GM19035 (cell line): ENCODE results near the gene MMP23B.
"Not testable (repeated sequence)": the region's sequence is repeated elsewhere in the genome, so short reads cannot be mapped to it uniquely, and the experiment has no call there.

Experiments used
- ATAC-seq: cut with Tn5 transposase; IDR thresholded peaks from one replicate; pipeline ENCODE4 v1.9.1; 2021; ENCODE audit not compliant: unreplicated experiment

The MMP23B gene

DNA sequence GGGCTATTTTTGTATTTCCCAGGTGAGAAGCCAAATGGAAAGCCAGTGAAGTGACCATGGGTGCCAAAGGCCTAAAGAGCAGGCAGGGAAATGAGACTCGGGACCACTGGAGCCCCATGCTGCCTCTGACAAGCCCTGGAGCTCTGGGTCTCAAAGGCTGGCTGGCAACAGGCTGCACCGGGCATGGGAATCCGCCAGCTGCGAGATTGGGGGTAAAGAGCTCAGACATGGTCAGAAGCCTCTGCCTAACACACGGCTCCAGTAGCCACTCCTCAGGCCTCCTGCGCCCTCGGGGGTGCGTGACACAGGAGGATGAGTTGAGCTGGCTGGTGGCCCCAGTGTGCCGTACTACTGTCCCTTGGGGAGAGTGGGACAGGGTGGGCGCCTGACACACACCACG is 32.3 kb downstream of the MMP23B start:
- not testable (repeated sequence) for ATAC-seq

GRCh38 chr1:1664941-1665814 is 33.2 kb downstream of the MMP23B start:
- ATAC-seq: no peak

- ATAC-seq: no peak
Observed at GRCh38 chr1:1665815-1666251, 33.9 kb downstream of the MMP23B start.

- ATAC-seq: no peak
Observed at GRCh38 chr1:1666526-1666925, 34.6 kb downstream of the MMP23B start.

DNA sequence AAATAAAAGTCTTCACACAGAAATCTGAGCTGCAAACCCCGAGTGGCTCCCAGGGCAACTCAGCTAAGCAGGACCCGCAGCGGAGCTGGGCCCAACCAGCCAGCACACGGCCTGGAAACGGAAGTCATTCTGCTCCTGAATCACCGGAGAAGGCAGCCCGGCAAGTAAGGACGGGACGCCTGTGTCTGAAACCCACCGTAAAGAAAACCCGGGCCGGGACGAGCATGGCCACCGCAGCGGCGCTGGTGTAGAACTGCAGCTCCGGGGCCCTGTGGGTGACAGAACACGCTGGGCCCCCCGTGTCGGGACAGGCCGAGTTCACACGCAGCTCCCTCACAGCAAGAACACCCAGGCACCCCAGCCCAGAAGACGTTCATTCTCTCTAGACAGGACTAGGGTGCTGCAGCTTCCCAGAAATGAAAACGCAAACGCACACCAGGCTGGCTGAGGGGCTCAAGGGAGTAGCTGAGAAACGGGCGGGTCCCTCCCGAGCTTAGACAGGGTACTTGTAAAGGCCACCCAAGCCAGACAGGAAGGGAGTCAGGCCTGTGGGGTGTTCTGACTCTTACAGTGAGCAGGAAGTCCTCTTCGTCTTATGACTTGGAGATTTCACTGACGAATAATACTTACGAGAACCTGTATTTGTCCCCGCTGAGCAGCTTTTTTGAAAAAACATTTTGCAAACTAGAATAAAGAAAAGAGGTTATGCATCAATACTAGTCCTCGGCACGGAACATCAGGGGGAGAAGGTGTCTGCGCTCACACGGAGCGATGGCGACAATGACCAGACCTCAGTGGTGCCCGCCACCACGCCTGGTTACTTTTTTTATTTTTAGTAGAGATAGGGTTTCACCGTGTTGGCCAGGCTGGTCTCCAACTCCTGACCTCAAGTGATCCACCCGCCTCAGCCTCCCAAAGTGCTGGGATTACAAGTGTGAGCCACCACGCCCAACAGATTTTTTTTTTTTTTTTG is 37.8 kb downstream of the MMP23B start:
- no peak for ATAC-seq

DNA sequence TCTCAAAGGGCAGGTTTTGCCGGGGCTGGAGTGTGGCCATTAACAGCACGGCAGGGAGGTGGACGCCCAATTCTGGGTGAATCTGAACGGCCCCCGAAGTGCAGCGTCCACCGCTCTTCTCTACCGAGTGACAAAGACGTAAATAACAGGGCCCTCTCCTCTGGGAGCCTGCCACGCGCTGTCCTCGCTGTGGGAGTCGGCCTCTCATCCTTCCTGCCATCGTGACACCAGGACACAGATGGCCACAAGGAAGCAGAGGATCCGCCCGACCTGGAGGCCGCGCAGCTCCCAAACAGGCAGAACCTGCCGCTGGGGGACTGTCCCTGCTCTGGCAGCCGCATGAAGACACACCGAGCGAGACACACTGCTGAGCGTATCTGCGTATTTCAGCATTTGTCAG is 38.9 kb downstream of the MMP23B start:
- no peak for ATAC-seq

DNA sequence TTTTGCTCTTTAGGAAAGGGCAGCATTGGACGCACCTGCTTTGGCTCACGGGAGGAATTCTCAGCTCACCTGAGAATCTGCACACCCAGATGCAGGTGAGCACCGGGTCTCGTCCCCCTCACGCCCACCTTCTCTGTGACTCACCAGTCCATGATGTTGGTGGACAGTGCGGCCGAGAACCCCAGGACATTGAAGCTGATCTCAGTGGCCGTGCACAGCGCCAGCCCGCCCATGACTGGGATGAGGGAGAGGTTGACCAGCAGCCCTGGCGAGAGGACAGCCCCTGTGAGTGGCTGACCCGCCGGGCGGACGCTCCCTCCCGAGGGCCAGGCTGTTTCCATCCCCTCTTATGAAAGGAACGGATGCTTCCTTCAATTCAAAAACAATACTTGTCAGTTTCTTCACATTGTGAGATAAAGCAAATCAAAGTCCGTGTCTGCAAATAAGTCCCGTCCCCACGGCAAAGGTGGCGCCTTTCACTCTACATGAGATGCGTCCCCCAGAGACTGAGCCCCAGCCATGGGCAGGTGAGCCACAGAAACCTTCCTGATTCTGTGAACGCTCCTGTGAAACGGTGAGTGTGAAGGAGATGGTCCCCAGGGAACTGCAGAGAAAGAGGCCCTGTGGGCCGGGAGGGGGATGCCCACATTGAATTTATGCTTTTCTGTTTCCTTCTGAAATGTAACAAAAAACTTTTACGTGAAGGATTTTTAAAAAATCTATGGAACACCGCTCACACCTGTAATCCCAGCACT is 39.6 kb downstream of the MMP23B start:
- no peak for ATAC-seq

DNA sequence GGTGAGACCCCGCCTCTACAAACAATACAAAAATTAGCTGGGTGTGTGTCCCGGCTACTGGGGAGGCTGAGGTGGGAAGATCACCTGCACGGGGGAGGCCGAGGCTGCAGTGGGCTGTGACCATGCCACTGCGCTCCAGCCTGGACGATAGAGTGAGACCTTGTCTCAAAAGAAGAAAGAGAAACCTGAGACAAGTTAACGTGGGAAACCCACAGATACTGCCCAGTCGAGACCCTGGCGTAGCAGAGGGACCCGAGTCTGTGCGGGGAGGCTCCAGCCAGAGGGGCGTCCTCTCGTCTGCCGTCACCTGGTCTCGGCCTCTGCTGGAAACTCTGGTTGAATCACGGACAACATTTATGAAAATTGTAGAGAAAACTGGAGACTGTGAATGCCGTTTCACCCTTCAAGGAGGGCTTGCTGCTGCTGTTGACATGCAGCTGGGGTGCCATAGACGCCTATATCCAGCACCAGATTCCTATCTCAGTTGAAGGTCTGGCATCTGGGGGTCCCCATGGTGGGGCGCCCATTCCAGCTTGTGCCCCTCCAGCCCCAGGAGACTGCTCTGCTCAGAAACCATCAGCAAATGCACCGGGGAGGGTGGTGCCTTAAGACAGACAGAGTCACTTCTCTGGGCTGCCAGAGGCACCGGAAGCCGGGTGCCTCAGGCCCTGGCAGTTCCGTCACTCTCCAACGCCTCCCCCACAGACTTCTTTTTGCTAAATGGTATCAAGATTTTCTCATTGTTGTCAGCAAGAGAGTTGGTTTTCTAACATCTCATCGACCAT is 40.4 kb downstream of the MMP23B start:
- no peak for ATAC-seq

DNA sequence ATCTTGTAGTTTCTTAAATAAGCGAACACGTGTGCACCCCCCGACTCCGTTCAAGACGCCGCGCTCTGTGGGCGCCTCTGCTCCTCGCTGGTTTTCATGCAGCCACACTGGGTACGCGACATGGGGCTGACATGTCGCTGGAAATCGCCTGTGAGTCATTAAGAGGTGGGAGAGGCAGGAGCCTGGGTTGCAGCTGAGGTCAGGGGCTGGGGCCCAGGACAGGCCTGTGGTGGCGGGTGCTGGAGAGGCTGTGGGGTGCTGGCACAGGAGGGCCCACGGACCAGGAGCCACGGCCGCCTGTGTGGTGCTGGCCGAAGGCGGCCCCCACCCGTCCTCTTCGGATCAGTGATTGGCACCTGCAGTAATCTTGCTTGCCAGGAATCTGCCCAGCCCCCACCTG is 42.8 kb downstream of the MMP23B start:
- not testable (repeated sequence) for ATAC-seq

DNA sequence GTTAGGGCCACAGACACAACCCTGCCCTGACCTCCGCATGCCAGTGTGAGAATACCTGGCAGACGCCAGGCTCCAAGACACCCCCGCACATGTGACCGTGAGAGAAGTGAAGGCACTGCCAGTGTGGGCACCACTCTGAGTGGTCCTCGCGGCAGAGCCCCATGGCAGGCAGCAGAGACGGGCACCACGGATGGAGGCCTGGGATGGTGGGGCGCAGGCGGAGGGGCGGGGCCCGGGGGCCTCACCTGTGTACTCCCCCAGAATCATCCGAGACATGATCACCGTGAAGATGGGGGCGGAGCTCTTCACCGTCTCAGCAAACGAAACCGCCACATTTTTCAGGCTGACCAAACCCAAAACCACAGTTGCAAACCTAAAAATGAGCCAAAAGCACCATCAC is 43.2 kb downstream of the MMP23B start:
- not testable (repeated sequence) for ATAC-seq

DNA sequence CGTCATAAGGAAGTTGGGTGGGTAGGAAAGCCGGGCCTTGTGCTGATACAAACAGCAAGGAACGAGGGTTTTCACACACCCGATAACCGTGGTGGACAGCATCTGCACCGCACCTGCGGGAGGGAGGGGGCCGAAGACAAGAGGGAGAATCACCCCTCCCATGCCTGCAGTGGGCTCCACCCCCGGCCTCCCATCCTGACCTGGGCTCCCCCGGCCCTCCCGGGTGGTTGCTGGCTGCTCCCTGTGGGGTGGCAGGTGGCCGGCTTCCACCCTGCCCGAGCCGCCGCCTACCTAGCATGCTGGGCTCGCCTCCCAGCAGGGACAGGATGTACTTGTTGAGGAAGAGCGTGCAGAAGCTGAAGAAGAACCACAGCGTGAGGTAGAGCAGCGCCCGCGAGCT is 44.1 kb downstream of the MMP23B start:
- ATAC-seq: not testable (repeated sequence)

GRCh38 chr1:1677718-1678580 is 46.0 kb downstream of the MMP23B start:
- peak; percentile 64 for ATAC-seq

GRCh38 chr1:1678581-1679380 is 46.8 kb downstream of the MMP23B start:
- ATAC-seq: no peak

- ATAC-seq: no peak
Observed at GRCh38 chr1:1680031-1680911, 48.3 kb downstream of the MMP23B start.

DNA sequence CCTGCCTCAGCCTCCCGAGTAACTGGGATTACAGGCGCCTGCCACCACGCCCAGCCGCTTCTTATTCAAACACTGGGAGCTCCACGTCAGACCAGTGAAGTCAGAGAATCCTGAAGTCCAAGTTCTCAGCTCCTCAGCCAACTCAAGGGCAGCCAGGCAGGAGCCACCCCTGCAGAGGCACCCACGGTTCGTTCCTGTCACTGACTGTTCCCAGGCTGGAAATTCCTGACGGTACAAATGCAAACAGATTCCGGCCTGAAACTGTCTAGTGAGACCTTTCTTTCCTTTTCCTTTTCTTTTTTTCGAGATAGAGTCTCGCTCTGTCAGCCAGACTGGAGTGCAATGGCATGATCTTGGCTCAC is 48.9 kb downstream of the MMP23B start:
- no peak for ATAC-seq

DNA sequence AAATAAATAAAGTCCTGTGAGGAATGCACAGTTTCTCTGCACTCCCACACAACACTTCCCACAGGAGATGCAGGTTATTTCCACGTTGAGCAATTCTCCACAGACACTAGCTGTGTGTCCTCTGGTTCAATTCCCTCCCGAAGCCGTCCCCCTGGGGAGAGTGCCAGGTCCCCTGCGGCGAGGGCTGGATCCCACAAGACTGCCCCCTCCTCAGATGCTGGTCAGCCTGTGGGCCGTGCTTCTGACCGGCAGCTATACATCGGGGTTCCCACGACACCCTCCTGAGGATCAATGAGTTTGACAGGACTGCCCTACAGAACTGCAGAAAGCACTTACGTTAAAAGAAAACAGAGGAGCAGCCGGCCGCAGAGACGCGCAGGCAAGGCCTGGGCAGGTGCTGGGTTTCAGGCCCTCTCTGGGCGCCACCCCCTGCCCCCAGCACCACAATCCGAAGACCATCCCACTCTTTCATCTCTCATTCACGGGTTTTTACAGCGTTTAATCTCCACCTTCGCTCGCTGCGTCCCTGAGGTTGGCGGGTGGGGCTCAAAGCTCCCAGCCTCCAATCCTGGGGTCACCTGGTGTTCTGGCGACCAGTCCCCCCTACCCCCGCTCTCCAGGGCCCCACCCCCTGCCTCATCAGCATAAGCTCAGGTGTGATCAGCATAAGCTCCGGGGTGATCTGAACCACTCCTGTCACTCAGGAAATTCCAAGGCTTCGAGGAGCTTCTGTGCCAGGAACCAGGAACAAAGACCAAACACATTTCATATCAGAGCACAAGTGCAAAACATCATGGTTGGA is 51.3 kb downstream of the MMP23B start:
- no peak for ATAC-seq
